GM18951 (cell line): ENCODE measurements around the gene DMWD.
A peak's percentile ranks its signal among the peaks of the same experiment; 100 is the strongest.

ENCODE experiments used
- POLR2A ChIP-seq: IDR thresholded peaks from 4 replicates; pipeline ENCODE4 v1.6.1; 2011; ENCODE audit warnings: mild to moderate bottlenecking; ENCODE audit not compliant: insufficient read length, insufficient read depth; ENCODE audit errors: extremely low read depth
- in situ Hi-C: fragments of 300-500 bp; cut with MboI; formaldehyde crosslinking; loops from one replicate; pipeline ENCODE4 v1.12.0; 2022; ENCODE audit warnings: low sequenced_read_pairs, mixed read lengths, inconsistent platforms; ENCODE audit not compliant: unreplicated experiment

Gene DMWD

GRCh38 chr19:45821570-45821969 is 28.9 kb upstream of the DMWD start:
- in situ Hi-C loops, result no loop called here
- no peak for TF ChIP-seq POLR2A

- TF ChIP-seq POLR2A, result no peak
- in situ Hi-C loops, result no loop called here
Observed at GRCh38 chr19:45821103-45821521, 28.5 kb upstream of the DMWD start.

- TF ChIP-seq POLR2A, result no peak
- in situ Hi-C loops, result no loop called here
Observed at GRCh38 chr19:45820413-45821102, 27.9 kb upstream of the DMWD start.

GRCh38 chr19:45819769-45820168 is 27.1 kb upstream of the DMWD start:
- TF ChIP-seq POLR2A, result no peak
- in situ Hi-C loops, result no loop called here

GRCh38 chr19:45817725-45818301 is 25.2 kb upstream of the DMWD start:
- in situ Hi-C loops, result no loop called here
- TF ChIP-seq POLR2A, result no peak

GRCh38 chr19:45817010-45817724 is 24.5 kb upstream of the DMWD start:
- no peak for TF ChIP-seq POLR2A
- in situ Hi-C loops, result no loop called here

- peak; percentile 8 for TF ChIP-seq POLR2A
- in situ Hi-C loops, result no loop called here
Observed at GRCh38 chr19:45816236-45817009, 23.8 kb upstream of the DMWD start.

- TF ChIP-seq POLR2A, result no peak
- in situ Hi-C loops, result no loop called here
Observed at GRCh38 chr19:45815481-45816216, 23.0 kb upstream of the DMWD start.

GRCh38 chr19:45814851-45815480 is 22.3 kb upstream of the DMWD start, which contains the start of gene RSPH6A:
Gene RSPH6A, minus strand, starts transcription at chr19:45815308. Its CDS starts 132 bp downstream, at chr19:45815176.
- TF ChIP-seq POLR2A, result no peak
- in situ Hi-C loops, result no loop called here

- in situ Hi-C loops, result no loop called here
- TF ChIP-seq POLR2A, result no peak
Observed at GRCh38 chr19:45814166-45814780, 21.6 kb upstream of the DMWD start.

- TF ChIP-seq POLR2A, result no peak
- in situ Hi-C loops, result no loop called here
Observed at GRCh38 chr19:45812297-45812696, 19.7 kb upstream of the DMWD start.

GRCh38 chr19:45809643-45810159 is 17.1 kb upstream of the DMWD start:
- in situ Hi-C loops, result no loop called here
- no peak for TF ChIP-seq POLR2A

- in situ Hi-C loops, result no loop called here
- no peak for TF ChIP-seq POLR2A
Observed at GRCh38 chr19:45805719-45806118, 13.1 kb upstream of the DMWD start.
